Skeletal muscle cell (primary cell): ENCODE data around the gene PGA4.
"Not testable (repeated sequence)": the region's sequence is repeated elsewhere in the genome, so short reads cannot be mapped to it uniquely, and the experiment has no call there.

ENCODE experiments used
- DNase-seq: peaks from one replicate; pipeline ENCODE4 v3.0.0-alpha.2; 2010; ENCODE audit warnings: low read depth
- H3K4me3 ChIP-seq: 2 replicates; pipeline ENCODE4 v1.5.1; 2011; ENCODE audit warnings: low read depth, mild to moderate bottlenecking, control low read depth, low read length, moderate library complexity

PGA4 gene

GRCh38 chr11:61202950-61203746 is 19.0 kb upstream of the PGA4 start, which contains the start of gene PGA3:
Gene PGA3 (plus strand): TSS chr11:61203515. CDS start chr11:61203565, 50 bp downstream.
- not testable (repeated sequence) for DNase-seq, H3K4me3 ChIP-seq

- not testable (repeated sequence) for DNase-seq, H3K4me3 ChIP-seq
Observed at GRCh38 chr11:61203873-61204272, 18.3 kb upstream of the PGA4 start.

GRCh38 chr11:61204502-61205059 is 17.6 kb upstream of the PGA4 start:
- DNase-seq: not testable (repeated sequence)

GRCh38 chr11:61207636-61208310 is 14.4 kb upstream of the PGA4 start:
- not testable (repeated sequence) for H3K4me3 ChIP-seq, DNase-seq

More at GRCh38 chr11:61204502-61205059, 17.6 kb upstream of the PGA4 start:
- H3K4me3 ChIP-seq: not testable (repeated sequence)

GRCh38 chr11:61210629-61211028 is 11.5 kb upstream of the PGA4 start:
- H3K4me3 ChIP-seq, DNase-seq: not testable (repeated sequence)

- not testable (repeated sequence) for H3K4me3 ChIP-seq, DNase-seq
Observed at GRCh38 chr11:61211327-61211952, 10.7 kb upstream of the PGA4 start.

- DNase-seq, H3K4me3 ChIP-seq: not testable (repeated sequence)
Observed at GRCh38 chr11:61212202-61212601, 9.9 kb upstream of the PGA4 start.

- DNase-seq, H3K4me3 ChIP-seq: not testable (repeated sequence)
Observed at GRCh38 chr11:61213711-61214324, 8.3 kb upstream of the PGA4 start.

GRCh38 chr11:61218306-61218705 is 3.8 kb upstream of the PGA4 start:
- not testable (repeated sequence) for H3K4me3 ChIP-seq, DNase-seq

GRCh38 chr11:61219016-61219415 is 3.1 kb upstream of the PGA4 start:
- DNase-seq, H3K4me3 ChIP-seq: not testable (repeated sequence)

- DNase-seq, H3K4me3 ChIP-seq: not testable (repeated sequence)
Observed at GRCh38 chr11:61222692-61223091, 545 bp downstream of the PGA4 start.

GRCh38 chr11:61226457-61227137 is 4.5 kb downstream of the PGA4 start:
- not testable (repeated sequence) for DNase-seq, H3K4me3 ChIP-seq

GRCh38 chr11:61229458-61229857 is 7.3 kb downstream of the PGA4 start:
- DNase-seq, H3K4me3 ChIP-seq: not testable (repeated sequence)

GRCh38 chr11:61231033-61231432 is 8.9 kb downstream of the PGA4 start:
- DNase-seq, H3K4me3 ChIP-seq: not testable (repeated sequence)

GRCh38 chr11:61231585-61231984 is 9.4 kb downstream of the PGA4 start:
- H3K4me3 ChIP-seq, DNase-seq: not testable (repeated sequence)

- H3K4me3 ChIP-seq, DNase-seq: not testable (repeated sequence)
Observed at GRCh38 chr11:61232548-61233145, 10.5 kb downstream of the PGA4 start.

- DNase-seq: not testable (repeated sequence)
Observed at GRCh38 chr11:61237130-61237529, 15.0 kb downstream of the PGA4 start.

GRCh38 chr11:61240288-61240687 is 18.1 kb downstream of the PGA4 start:
- not testable (repeated sequence) for H3K4me3 ChIP-seq, DNase-seq

More at GRCh38 chr11:61237130-61237529, 15.0 kb downstream of the PGA4 start:
- H3K4me3 ChIP-seq: not testable (repeated sequence)
